GM21390 (cell line): Measurements from ENCODE around the gene FRG1.
"Not testable (repeated sequence)": the region's sequence is repeated elsewhere in the genome, so short reads cannot be mapped to it uniquely, and the experiment has no call there.

Source experiments
- ATAC-seq: cut with Tn5 transposase; IDR thresholded peaks from one replicate; pipeline ENCODE4 v1.9.1; 2021; ENCODE audit not compliant: unreplicated experiment

FRG1 gene

DNA sequence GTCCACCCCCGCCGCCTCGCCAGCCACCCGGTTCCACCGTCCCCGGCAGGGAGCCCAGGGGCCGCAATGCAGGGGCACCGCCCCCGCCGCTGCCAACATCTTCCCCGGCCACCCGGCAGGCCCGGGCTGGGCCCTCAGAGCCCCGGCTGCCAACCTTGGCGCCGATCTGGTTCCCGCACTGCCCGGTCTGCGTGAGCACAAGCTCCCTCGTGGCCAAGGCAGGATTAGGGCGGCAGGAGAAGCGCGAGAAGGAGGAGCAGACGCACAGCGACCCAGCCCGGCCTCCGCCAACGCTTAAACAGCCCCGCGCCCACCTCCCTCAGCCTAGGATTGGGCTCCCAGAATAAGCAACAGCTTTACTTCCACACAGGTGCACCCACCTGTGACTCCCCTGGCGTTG lies 44.0 kb downstream of the FRG1 start:
- ATAC-seq, result not testable (repeated sequence)

DNA sequence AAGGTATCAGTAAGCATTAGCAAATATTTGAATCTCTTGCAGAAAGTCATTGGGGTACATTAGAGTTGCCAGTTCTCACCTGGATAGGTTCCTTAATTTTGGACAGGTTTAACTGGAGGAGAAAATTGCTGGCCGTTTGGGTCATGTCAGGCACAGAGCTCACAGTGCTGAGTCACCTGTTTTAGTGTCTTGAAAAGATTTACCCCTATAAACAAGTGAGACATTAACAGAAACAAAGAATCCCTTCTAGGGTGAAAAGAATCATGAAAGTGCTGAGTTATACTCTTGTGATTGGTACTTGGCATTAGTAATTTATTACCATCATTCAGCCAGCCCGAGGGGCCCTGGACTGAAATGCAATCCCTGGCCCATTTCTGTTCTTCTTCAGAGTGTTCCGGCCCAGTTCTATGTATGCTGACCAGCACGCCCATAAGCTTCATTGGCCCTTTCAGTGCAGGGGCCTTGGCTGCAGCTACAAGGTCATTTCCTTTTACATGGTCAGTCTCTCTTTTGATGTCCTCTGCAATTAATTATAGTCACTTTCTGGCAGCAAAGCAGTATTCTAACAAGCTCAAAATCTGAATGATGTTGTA lies 45.1 kb downstream of the FRG1 start:
- ATAC-seq, result not testable (repeated sequence)

GRCh38 chr4:189988877-189989431 lies 48.3 kb downstream of the FRG1 start:
- ATAC-seq, result peak; percentile 58

GRCh38 chr4:189989941-189990340 lies 49.3 kb downstream of the FRG1 start:
- ATAC-seq, result not testable (repeated sequence)
